Brain pericyte (primary cell): ENCODE results near the gene C1QBP.
"Not testable (repeated sequence)": the region's sequence is repeated elsewhere in the genome, so short reads cannot be mapped to it uniquely, and the experiment has no call there.

Source experiments
- DNase-seq: peaks from one replicate; pipeline ENCODE4 v3.0.0-alpha.2; 2012; ENCODE audit warnings: low read depth, low spot score

C1QBP gene

GRCh38 chr17:5438716-5439445 is at the start of gene C1QBP:
Gene C1QBP, minus strand, starts transcription at chr17:5439155. Its CDS starts 82 bp downstream, at chr17:5439073.
- DNase-seq = peak; percentile 81

- no peak for DNase-seq
These were observed 49.8 kb upstream of the C1QBP start for GRCh38 chr17:5488752-5489151.

GRCh38 chr17:5486206-5487124 is 47.5 kb upstream of the C1QBP start, which contains the start of gene MIS12:
Gene MIS12, plus strand, starts transcription at chr17:5486566. Its CDS starts 2,297 bp downstream, at chr17:5488863.
- DNase-seq = peak; percentile 95

GRCh38 chr17:5485270-5486205 is 46.6 kb upstream of the C1QBP start, which contains the start of gene DERL2:
Gene DERL2, minus strand, starts transcription at chr17:5486178. Its CDS starts 17 bp downstream, at chr17:5486161.
- DNase-seq = no peak

GRCh38 chr17:5481451-5481850 is 42.5 kb upstream of the C1QBP start:
- DNase-seq = no peak

- no peak for DNase-seq
These were observed 42.0 kb upstream of the C1QBP start for GRCh38 chr17:5480962-5481361.

GRCh38 chr17:5478992-5479391 is 40.0 kb upstream of the C1QBP start:
- DNase-seq = no peak

GRCh38 chr17:5473906-5474305 is 35.0 kb upstream of the C1QBP start:
- no peak for DNase-seq

GRCh38 chr17:5472511-5472910 is 33.6 kb upstream of the C1QBP start:
- DNase-seq = no peak

- no peak for DNase-seq
These were observed 29.1 kb upstream of the C1QBP start for GRCh38 chr17:5468075-5468473.

- no peak for DNase-seq
These were observed 28.5 kb upstream of the C1QBP start for GRCh38 chr17:5467416-5467815.

GRCh38 chr17:5466295-5466694 is 27.3 kb upstream of the C1QBP start:
- no peak for DNase-seq

- DNase-seq = no peak
These were observed 26.0 kb upstream of the C1QBP start for GRCh38 chr17:5464717-5465507.

GRCh38 chr17:5446786-5447185 is 7.8 kb upstream of the C1QBP start:
- no peak for DNase-seq

GRCh38 chr17:5444209-5444608 is 5.3 kb upstream of the C1QBP start:
- no peak for DNase-seq

GRCh38 chr17:5443728-5444127 is 4.8 kb upstream of the C1QBP start:
- DNase-seq = no peak

GRCh38 chr17:5439446-5439764 is 450 bp upstream of the C1QBP start:
- no peak for DNase-seq

GRCh38 chr17:5437721-5438317 is 1.1 kb downstream of the C1QBP start:
- DNase-seq = no peak

- not testable (repeated sequence) for DNase-seq
These were observed 3.1 kb downstream of the C1QBP start for GRCh38 chr17:5435781-5436315.

- no peak for DNase-seq
These were observed 4.0 kb downstream of the C1QBP start for GRCh38 chr17:5434984-5435383.
